Stimulated activated CD4-positive, alpha-beta T cell treated with anti-CD3 and anti-CD28 coated beads, Interleukin-12 subunit alpha, Interleukin-12 subunit beta, amount 100 ng/mL, for 24 hours (primary cell): ENCODE data around the gene WARS2.

Source experiments
- DNase-seq, 2 experiments: peaks; one replicate each; pipeline ENCODE4 v3.0.0-alpha.2; 2020; ENCODE audit warnings: low read depth in 2 of 2

The WARS2 gene

DNA sequence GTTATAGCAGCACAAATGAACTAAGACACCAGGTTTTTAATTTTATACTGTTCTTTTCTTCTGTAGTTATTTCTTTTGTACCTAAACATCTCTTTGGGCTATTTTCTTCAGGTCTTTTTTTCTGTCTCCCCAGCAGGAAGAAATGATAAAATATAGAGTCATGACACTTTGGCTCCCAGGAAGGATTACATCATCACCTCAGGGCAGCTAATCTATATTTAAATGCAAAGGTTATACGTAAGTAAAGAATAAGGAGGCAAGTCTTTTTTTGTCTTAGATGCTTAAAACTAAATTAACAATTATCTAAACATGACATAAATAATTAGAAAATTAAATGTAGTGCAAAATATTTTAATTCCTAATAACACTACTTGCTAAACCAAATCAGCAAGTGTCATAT, 57.0 kb downstream of the WARS2 start:
- no peak for DNase-seq

DNA sequence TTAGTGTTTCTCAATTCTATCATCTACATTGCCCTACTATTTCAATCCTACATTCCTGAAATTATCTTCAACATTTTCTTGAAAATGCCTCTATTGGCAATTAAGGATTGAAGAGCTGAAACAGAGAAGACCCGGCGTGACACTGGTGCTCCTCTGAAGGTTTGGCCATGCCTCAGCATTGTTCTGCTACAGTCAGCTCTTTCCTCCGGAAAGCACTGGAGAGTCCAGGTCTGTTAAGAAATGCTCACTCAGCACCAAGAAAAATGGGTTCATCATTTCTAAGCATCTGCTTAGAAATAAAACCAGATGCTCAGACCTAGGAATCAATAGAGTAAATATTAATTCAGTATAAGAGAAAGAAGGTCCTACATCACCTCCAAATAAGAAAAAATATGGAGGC, 58.8 kb downstream of the WARS2 start:
- no peak for DNase-seq

- DNase-seq: no peak
These were observed 59.2 kb downstream of the WARS2 start for GRCh38 chr1:119081267-119081666.

- DNase-seq: no peak
These were observed 59.9 kb downstream of the WARS2 start for GRCh38 chr1:119080586-119080985.

DNA sequence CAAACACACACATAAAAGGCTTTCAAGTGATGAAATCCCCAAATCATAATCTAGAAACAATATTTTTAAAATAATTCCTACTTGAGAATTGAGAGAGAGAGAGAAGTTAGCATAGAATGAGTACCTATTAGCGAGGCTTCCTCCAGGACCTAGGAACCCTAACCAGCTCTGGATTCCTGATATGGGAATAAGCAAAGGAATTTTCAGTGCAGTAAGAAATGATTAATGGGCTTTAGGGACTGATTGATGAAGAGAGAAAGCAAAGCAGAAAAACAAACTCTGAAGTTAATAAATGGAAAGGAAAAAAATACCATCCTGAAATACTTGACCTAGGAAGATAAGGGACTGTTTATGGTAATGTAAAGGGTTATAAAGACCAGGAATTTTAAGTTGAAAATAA, 60.6 kb downstream of the WARS2 start:
- DNase-seq: no peak

DNA sequence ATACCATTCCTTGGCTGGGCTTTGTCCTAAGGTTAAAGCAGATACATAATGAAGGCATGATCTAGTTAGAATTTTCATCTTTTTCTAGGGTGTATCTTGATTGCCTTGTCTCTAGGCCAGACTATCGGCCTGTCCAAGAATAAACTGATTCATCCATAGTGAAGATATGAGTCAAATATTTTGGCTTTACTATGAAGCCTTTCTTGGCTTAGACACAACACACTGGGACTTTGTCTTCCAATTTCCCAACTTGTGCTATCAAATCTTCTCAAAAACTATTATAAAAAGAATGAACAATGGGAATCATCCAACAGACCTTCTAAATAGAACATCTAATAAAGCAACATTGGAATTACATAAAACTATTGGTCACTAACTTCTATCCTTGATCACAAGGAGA, 64.8 kb downstream of the WARS2 start:
- no peak for DNase-seq

- DNase-seq: no peak
These were observed 69.1 kb downstream of the WARS2 start for GRCh38 chr1:119071321-119071720.

GRCh38 chr1:119069682-119070081, 70.8 kb downstream of the WARS2 start:
- DNase-seq: no peak

DNA sequence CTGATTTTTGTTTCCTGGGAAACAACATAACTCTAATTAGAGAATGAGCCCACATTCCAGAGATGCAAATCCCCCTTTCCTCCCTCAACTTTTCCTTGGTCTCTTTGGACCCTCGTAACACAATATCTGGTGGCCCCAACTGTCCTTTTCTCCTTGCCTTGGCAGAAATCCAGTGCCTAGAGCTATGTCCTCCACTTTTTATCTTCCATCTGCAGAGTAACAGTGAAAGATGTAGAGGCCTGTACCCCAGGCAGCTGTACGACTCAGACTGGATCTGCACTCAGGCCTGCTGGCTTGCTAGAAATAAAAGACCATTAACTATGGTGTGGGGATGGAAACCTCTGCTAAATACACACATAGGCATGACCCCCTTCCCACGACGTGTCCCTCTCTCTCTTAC, 72.0 kb downstream of the WARS2 start:
- DNase-seq: no peak

- DNase-seq: no peak
These were observed 78.8 kb downstream of the WARS2 start for GRCh38 chr1:119061700-119062099.

GRCh38 chr1:119055568-119055967, 84.9 kb downstream of the WARS2 start:
- no peak for DNase-seq

DNA sequence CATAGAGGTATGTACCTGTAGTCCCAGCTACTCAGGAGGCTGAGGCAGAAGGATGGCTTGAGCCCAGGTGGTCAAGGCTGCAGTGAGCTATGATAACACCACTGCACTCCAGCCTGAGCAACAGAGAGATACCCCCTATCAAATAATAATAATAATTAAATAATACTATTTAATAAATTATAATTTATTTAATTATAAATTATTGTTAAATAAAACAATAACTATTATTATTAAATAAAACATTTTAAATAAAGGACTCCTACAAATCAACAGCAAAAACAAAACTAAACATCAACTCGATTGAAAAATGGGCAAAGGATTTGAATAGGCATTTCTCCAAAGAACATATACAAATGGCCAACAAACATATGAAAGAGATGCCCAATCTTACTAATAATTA, 86.5 kb downstream of the WARS2 start:
- no peak for DNase-seq

- no peak for DNase-seq
These were observed 88.2 kb downstream of the WARS2 start for GRCh38 chr1:119052267-119052666.

GRCh38 chr1:119048624-119049404, 91.6 kb downstream of the WARS2 start:
- DNase-seq: no peak

- no peak for DNase-seq
These were observed 93.5 kb downstream of the WARS2 start for GRCh38 chr1:119046785-119047438.

GRCh38 chr1:119046429-119046784, 94.0 kb downstream of the WARS2 start:
- no peak for DNase-seq

- DNase-seq: no peak
These were observed 95.2 kb downstream of the WARS2 start for GRCh38 chr1:119045096-119045746.

DNA sequence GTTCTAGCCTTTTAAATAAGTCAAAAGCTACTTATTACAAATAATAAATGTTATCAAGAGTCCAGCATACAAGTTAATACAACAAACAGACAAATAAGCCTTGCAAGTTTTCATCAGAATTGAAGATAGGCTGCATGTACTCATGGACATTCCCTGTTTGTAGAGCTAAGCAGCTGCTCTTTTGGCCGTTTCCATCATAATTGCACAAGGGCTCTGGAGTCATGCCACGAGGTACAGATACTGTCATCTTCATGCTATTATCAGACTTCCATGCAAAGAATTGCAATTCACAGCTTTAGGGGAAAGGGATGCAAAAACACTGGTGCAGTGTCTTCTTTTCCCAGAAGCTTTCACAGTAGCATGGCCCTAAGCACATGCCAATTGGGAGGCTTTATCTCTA, 99.5 kb downstream of the WARS2 start:
- no peak for DNase-seq

GRCh38 chr1:119040489-119040888, 100.0 kb downstream of the WARS2 start:
- DNase-seq: no peak

- no peak for DNase-seq
These were observed 102.1 kb downstream of the WARS2 start for GRCh38 chr1:119038363-119038762.

- DNase-seq: no peak
These were observed 106.1 kb downstream of the WARS2 start for GRCh38 chr1:119034359-119034758.

DNA sequence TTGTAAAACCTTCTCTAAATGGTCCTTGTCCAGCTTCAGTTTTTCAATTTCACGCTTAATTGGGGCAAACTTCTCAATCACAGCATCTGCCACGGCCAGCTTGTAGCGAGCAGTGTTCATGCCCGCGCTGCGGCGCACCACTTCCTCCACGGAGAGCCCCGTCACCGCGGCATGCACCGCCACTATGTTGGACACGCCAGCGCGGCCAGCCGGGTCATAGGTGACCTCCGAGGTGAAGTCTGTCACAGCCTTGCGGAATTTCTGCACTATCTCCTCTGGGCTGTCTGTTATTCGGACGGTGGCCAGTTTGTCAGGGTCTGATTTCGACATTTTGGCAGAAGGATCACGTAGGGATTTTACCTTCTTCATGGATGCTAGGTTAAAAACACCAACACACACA, 107.5 kb downstream of the WARS2 start:
- DNase-seq: no peak

GRCh38 chr1:119027759-119028158, 112.7 kb downstream of the WARS2 start:
- no peak for DNase-seq
